IPS DF 4.7 (cell line): ENCODE results near the gene GPR107.

ENCODE experiments used
- DNase-seq: peaks from one replicate; pipeline ENCODE4 v3.0.0-alpha.2; 2013; ENCODE audit warnings: low spot score; ENCODE audit errors: extremely low read depth

Gene GPR107

GRCh38 chr9:130158001-130158400 lies 104.3 kb downstream of the GPR107 start:
- DNase-seq, result no peak

- no peak for DNase-seq
Measured at GRCh38 chr9:130159057-130159456, 105.4 kb downstream of the GPR107 start.

- no peak for DNase-seq
Measured at GRCh38 chr9:130159915-130160670, 106.4 kb downstream of the GPR107 start.

- DNase-seq, result no peak
Measured at GRCh38 chr9:130160862-130161470, 107.3 kb downstream of the GPR107 start.

GRCh38 chr9:130165579-130165978 lies 111.9 kb downstream of the GPR107 start:
- DNase-seq, result no peak

GRCh38 chr9:130166399-130166798 lies 112.7 kb downstream of the GPR107 start:
- no peak for DNase-seq

GRCh38 chr9:130167927-130168326 lies 114.2 kb downstream of the GPR107 start:
- DNase-seq, result no peak

- no peak for DNase-seq
Measured at GRCh38 chr9:130171226-130172148, 117.8 kb downstream of the GPR107 start.

GRCh38 chr9:130172161-130172857 lies 118.6 kb downstream of the GPR107 start, which contains the start of gene NCS1:
Gene NCS1, plus strand, starts transcription at chr9:130172404. Its CDS starts 260 bp downstream, at chr9:130172664.
- DNase-seq, result no peak

- no peak for DNase-seq
Measured at GRCh38 chr9:130172858-130173665, 119.4 kb downstream of the GPR107 start.

- no peak for DNase-seq
Measured at GRCh38 chr9:130173666-130173983, 119.9 kb downstream of the GPR107 start.

- DNase-seq, result no peak
Measured at GRCh38 chr9:130174025-130174424, 120.3 kb downstream of the GPR107 start.

GRCh38 chr9:130174920-130175321 lies 121.2 kb downstream of the GPR107 start:
- no peak for DNase-seq

- DNase-seq, result no peak
Measured at GRCh38 chr9:130175355-130175754, 121.6 kb downstream of the GPR107 start.

- no peak for DNase-seq
Measured at GRCh38 chr9:130176760-130177159, 123.1 kb downstream of the GPR107 start.

- no peak for DNase-seq
Measured at GRCh38 chr9:130177898-130178805, 124.4 kb downstream of the GPR107 start.

GRCh38 chr9:130179331-130179907 lies 125.7 kb downstream of the GPR107 start:
- DNase-seq, result no peak

- no peak for DNase-seq
Measured at GRCh38 chr9:130180516-130180915, 126.8 kb downstream of the GPR107 start.
